GM19395 (cell line): ENCODE data around the gene CLHC1.
A peak's percentile ranks its signal among the peaks of the same experiment; 100 is the strongest.
"Not testable (repeated sequence)": the region's sequence is repeated elsewhere in the genome, so short reads cannot be mapped to it uniquely, and the experiment has no call there.

Experiments
- ATAC-seq: cut with Tn5 transposase; IDR thresholded peaks from one replicate; pipeline ENCODE4 v1.9.1; 2021; ENCODE audit warnings: mild to moderate bottlenecking, moderate library complexity; ENCODE audit not compliant: unreplicated experiment

Gene CLHC1

GRCh38 chr2:55154525-55155030 is 77.5 kb downstream of the CLHC1 start:
- no peak for ATAC-seq

GRCh38 chr2:55153584-55154299 is 78.4 kb downstream of the CLHC1 start:
- peak; percentile 55 for ATAC-seq

- ATAC-seq: no peak
Measured at GRCh38 chr2:55152475-55153412, 79.3 kb downstream of the CLHC1 start.

- ATAC-seq: no peak
Measured at GRCh38 chr2:55151733-55152433, 80.2 kb downstream of the CLHC1 start.

- peak; percentile 75 for ATAC-seq
Measured at GRCh38 chr2:55150834-55151233, 81.3 kb downstream of the CLHC1 start.

GRCh38 chr2:55148269-55148668 is 83.8 kb downstream of the CLHC1 start:
- no peak for ATAC-seq

- no peak for ATAC-seq
Measured at GRCh38 chr2:55147531-55147930, 84.6 kb downstream of the CLHC1 start.

- ATAC-seq: no peak
Measured at GRCh38 chr2:55147041-55147440, 85.1 kb downstream of the CLHC1 start.

- ATAC-seq: no peak
Measured at GRCh38 chr2:55146263-55146662, 85.8 kb downstream of the CLHC1 start.

- no peak for ATAC-seq
Measured at GRCh38 chr2:55144922-55145820, 86.9 kb downstream of the CLHC1 start.

- not testable (repeated sequence) for ATAC-seq
Measured at GRCh38 chr2:55143706-55144105, 88.4 kb downstream of the CLHC1 start.

GRCh38 chr2:55142518-55142917 is 89.6 kb downstream of the CLHC1 start:
- ATAC-seq: no peak

- no peak for ATAC-seq
Measured at GRCh38 chr2:55141572-55142413, 90.3 kb downstream of the CLHC1 start.

GRCh38 chr2:55140316-55141219 is 91.5 kb downstream of the CLHC1 start:
- ATAC-seq: no peak

GRCh38 chr2:55139305-55139704 is 92.8 kb downstream of the CLHC1 start:
- ATAC-seq: no peak

- no peak for ATAC-seq
Measured at GRCh38 chr2:55138882-55139229, 93.2 kb downstream of the CLHC1 start.

GRCh38 chr2:55138014-55138881 is 93.8 kb downstream of the CLHC1 start:
- ATAC-seq: no peak
